Stimulated activated CD8-positive, alpha-beta memory T cell treated with anti-CD3 and anti-CD28 coated beads, Interleukin-4, amount 100 ng/mL, for 1 hour (primary cell): ENCODE measurements around the gene ZNF530.
A peak's percentile ranks its signal among the peaks of the same experiment; 100 is the strongest.

Source experiments
- DNase-seq, 2 donors: peaks; one replicate each; pipeline ENCODE4 v3.0.0-alpha.2; 2020; ENCODE audit warnings: low read depth in 2 of 2, low spot score in 1 of 2

ZNF530 gene

DNA sequence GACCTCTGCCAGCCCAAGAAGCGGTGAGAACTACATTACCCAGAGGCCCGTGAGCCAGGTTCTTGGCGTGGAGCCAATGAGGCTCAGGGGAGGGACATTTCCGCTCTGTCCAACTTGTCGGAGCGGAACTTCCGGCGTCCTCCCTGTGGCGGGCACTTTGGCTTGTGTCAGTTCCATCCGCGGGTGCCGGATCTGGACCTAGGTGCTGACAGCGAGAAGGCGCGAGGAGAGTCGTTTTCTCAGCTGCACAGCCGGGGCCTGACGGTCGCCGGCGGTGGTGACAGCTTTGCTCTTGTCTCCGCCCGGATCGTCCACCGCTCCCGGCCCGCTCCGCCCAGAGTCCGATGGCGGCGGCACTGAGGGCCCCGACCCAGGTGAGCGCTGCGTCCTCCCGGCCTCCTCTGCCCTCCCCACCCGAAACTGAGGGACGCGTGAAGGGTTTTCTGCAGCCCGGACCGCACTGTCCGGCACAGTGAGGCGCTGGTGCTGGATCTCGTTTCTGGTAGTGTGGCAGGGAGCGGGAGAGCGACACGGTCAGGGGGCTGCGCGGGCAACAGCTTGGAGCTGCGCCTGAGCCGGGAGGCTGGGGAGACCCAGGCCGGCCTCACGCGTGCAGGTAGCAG is at the start of gene ZNF530:
Gene ZNF530 (plus strand): TSS at position 125 of the 623 bp plus-strand sequence. CDS start 4,461 bp downstream, outside the sequence.
- DNase-seq: peak; percentile 66 to 74

DNA sequence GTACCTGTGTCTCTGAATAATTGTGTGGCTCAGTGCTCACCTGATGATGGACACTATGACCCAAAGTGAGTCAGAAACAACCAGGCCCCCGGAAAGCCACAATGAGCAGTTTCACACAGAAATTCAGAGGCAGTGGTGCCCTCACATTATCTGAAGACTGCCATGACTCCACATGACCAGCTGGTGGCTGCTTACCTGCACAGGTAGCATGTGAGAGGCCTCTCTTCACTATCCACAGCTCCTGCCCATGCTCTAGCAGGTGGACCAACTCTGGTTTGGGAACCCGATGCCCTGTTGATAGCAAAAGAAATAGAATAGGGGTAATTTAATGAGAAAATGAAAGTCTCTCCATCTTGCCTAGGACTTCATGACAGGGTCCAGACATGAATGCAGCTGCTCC is 47.3 kb upstream of the ZNF530 start:
- no peak for DNase-seq

- DNase-seq: no peak
Measured at GRCh38 chr19:57557659-57558058, 42.0 kb upstream of the ZNF530 start.

- no peak for DNase-seq
Measured at GRCh38 chr19:57558525-57558924, 41.2 kb upstream of the ZNF530 start.

- no peak for DNase-seq
Measured at GRCh38 chr19:57559008-57559403, 40.7 kb upstream of the ZNF530 start.

- peak; percentile 65 to 76 for DNase-seq
Measured at GRCh38 chr19:57559404-57560025, 40.2 kb upstream of the ZNF530 start, which contains the start of gene ZNF550. ZNF550 (minus strand) TSS chr19:57559863; CDS start chr19:57559682, 181 bp downstream.

DNA sequence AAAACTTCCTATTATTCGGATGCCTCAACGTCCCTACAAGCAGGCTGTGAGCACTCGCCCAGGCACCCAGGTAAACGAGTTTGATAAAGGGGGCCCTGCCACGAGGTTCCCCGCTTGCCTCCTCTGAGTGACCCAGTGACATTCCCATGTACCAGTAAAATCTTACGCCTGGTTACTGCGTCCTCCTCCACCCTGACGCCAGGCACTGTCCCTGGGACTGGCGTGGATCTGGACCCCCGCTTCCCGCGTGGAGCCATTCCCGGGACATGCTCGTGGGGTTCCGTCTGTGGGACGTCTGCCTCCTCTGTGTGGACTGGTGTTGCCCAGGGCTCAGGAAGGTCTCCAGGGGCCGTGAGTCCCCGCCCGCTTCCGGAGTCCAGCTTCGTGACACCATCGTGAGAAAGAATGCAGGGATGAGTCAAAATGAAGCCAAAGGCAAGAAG is 39.6 kb upstream of the ZNF530 start:
- DNase-seq: no peak

- DNase-seq: no peak
Measured at GRCh38 chr19:57563547-57563946, 36.1 kb upstream of the ZNF530 start.

- no peak for DNase-seq
Measured at GRCh38 chr19:57566396-57567265, 33.1 kb upstream of the ZNF530 start.

DNA sequence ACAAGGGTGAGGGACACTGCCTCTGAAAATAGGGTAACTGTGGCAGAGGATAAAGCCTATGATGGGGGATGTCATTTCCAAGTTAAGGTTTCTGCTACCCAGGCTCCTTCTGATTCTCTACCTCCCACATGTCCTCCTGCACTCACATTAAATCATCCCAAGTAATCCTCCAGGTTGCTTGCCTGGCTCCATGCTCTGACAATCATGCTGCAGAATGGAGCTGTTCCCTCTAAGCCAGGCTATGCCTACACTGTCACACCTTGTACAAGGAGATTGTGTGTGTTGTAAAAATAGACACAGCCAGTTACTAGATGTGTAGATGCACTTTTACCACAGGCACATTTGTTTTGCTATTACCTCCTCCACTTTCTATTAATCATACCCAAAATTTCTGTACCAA is 29.0 kb upstream of the ZNF530 start:
- DNase-seq: no peak

GRCh38 chr19:57572415-57572947 is 27.2 kb upstream of the ZNF530 start:
- DNase-seq: no peak

DNA sequence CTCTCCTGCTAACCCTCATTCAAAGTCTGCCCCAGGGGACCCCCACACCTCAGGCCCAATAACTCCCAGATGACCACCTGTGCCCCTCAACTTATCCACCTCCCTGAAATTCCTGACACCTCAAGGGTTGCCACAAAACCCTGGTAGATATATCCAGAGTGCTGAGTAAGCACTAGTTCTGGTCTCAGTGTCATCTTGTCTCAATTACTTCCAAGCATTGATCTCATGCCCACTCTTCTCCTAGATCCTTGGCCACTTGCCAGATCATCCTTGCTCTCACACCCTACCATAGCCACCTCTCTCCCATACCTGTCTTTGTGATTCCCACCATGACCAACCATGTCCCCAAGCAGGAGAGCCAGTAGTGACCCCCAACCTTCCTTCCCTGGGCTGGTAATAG is 23.0 kb upstream of the ZNF530 start:
- DNase-seq: no peak

GRCh38 chr19:57578487-57579205 is 21.0 kb upstream of the ZNF530 start, which contains the start of gene ZNF416:
ZNF416 (minus strand) TSS chr19:57578911; CDS start chr19:57578704, 207 bp downstream.
- peak; percentile 78 to 93 for DNase-seq

DNA sequence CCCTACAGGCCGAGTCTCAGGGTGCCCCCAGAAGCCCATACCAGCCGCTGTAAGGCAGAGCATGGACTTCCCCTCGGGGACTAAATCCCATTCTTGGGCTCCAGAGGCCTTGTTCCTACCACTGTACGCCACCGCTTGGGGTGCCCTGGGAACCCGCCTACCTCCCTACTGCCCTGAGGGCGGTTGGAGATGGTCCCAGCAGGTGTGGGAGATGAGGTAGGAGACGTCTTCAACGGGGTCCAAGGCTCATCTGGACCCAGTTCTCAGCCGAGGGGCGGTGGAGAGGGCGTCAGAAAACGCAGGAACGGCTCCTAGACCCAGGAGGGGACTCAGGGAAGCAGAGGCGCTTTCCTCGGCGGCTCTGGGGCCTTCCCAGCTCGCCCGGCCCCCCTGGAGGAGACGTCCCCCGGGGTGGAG is 16.6 kb upstream of the ZNF530 start:
- DNase-seq: no peak

GRCh38 chr19:57583521-57584416 is 15.9 kb upstream of the ZNF530 start, which contains the start of gene ZIK1:
ZIK1 (plus strand) TSS chr19:57584145; CDS start chr19:57584357, 212 bp downstream.
- peak; percentile 69 to 78 for DNase-seq

GRCh38 chr19:57587529-57587928 is 12.2 kb upstream of the ZNF530 start:
- DNase-seq: no peak

GRCh38 chr19:57599377-57599760 is 316 bp upstream of the ZNF530 start:
- DNase-seq: no peak

DNA sequence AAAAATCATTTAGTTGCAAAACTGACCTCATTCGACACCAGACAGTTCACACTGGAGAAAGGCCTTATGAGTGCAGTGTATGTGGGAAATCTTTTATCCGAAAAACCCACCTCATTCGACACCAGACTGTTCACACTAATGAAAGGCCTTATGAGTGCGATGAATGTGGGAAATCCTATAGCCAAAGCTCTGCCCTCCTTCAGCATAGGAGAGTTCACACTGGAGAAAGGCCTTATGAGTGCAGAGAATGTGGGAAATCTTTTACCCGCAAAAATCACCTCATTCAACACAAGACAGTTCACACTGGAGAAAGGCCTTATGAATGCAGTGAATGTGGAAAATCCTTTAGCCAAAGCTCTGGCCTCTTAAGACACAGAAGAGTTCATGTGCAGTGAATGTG is 7.2 kb downstream of the ZNF530 start:
- no peak for DNase-seq

DNA sequence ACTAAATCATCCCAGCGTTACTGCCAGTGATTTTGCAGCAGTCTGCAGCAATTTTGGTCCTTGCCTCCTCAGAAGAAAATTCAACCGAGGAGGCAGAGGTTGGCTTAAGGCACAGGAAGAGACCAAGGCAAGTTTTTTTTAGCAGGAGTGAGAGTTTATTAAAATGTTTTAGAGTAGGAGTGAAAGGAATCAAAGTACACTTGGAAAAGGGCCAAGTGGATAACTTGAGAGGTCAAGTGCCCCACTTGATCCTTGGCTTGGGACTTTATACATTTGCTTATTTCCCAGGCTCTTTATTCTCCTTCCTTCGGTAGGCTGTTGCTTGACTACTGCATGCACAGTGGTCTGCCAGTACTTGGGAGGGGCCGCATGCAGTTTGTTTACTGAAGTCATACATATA is 11.4 kb downstream of the ZNF530 start:
- DNase-seq: no peak
